Measurements from ENCODE around the gene C9.
"Not testable (repeated sequence)": the region's sequence is repeated elsewhere in the genome, so short reads cannot be mapped to it uniquely, and the experiment has no call there.

Gene C9

GRCh38 chr5:39273314-39273954 lies 90.9 kb downstream of the C9 start:
- peak; percentile 48 for DNase-seq (ENCODE audit: low read depth, low spot score)
- no peak overlapping the region for H3K4me3 ChIP-seq (ENCODE audit: low read length)

GRCh38 chr5:39272869-39273231 lies 91.4 kb downstream of the C9 start:
- not testable (repeated sequence) for H3K4me3 ChIP-seq (ENCODE audit: low read length); DNase-seq (ENCODE audit: low read depth, low spot score)

GRCh38 chr5:39270225-39270848 lies 94.0 kb downstream of the C9 start:
- no peak overlapping the region for H3K4me3 ChIP-seq (ENCODE audit: low read length)
- DNase-seq (ENCODE audit: low read depth, low spot score) = no peak

- no peak for DNase-seq (ENCODE audit: low read depth, low spot score)
- H3K4me3 ChIP-seq (ENCODE audit: low read length) = no peak overlapping the region
These were observed 97.1 kb downstream of the C9 start for GRCh38 chr5:39267186-39267585.

- DNase-seq (ENCODE audit: low read depth, low spot score) = no peak
- H3K4me3 ChIP-seq (ENCODE audit: low read length) = no peak overlapping the region
These were observed 97.9 kb downstream of the C9 start for GRCh38 chr5:39266442-39266841.

- DNase-seq (ENCODE audit: low read depth, low spot score) = no peak
- H3K4me3 ChIP-seq (ENCODE audit: low read length) = no peak overlapping the region
These were observed 99.8 kb downstream of the C9 start for GRCh38 chr5:39264528-39264927.

GRCh38 chr5:39262981-39263380 lies 101.3 kb downstream of the C9 start:
- DNase-seq (ENCODE audit: low read depth, low spot score) = no peak
- H3K4me3 ChIP-seq (ENCODE audit: low read length) = no peak overlapping the region

GRCh38 chr5:39260095-39260494 lies 104.2 kb downstream of the C9 start:
- H3K4me3 ChIP-seq (ENCODE audit: low read length) = no peak overlapping the region
- DNase-seq (ENCODE audit: low read depth, low spot score) = no peak

- no peak overlapping the region for H3K4me3 ChIP-seq (ENCODE audit: low read length)
- no peak for DNase-seq (ENCODE audit: low read depth, low spot score)
These were observed 106.7 kb downstream of the C9 start for GRCh38 chr5:39257554-39257953.

- no peak for DNase-seq (ENCODE audit: low read depth, low spot score)
- no peak overlapping the region for H3K4me3 ChIP-seq (ENCODE audit: low read length)
These were observed 107.6 kb downstream of the C9 start for GRCh38 chr5:39256477-39257235.

GRCh38 chr5:39255406-39255805 lies 108.9 kb downstream of the C9 start:
- no peak for DNase-seq (ENCODE audit: low read depth, low spot score)
- H3K4me3 ChIP-seq (ENCODE audit: low read length) = no peak overlapping the region

- no peak overlapping the region for H3K4me3 ChIP-seq (ENCODE audit: low read length)
- no peak for DNase-seq (ENCODE audit: low read depth, low spot score)
These were observed 109.6 kb downstream of the C9 start for GRCh38 chr5:39254671-39255070.

GRCh38 chr5:39253196-39253595 lies 111.1 kb downstream of the C9 start:
- no peak for DNase-seq (ENCODE audit: low read depth, low spot score)

GRCh38 chr5:39249564-39250274 lies 114.6 kb downstream of the C9 start:
- no peak overlapping the region for H3K4me3 ChIP-seq (ENCODE audit: low read length)
- no peak for DNase-seq (ENCODE audit: low read depth, low spot score)

More at GRCh38 chr5:39253196-39253595, 111.1 kb downstream of the C9 start:
- no peak overlapping the region for H3K4me3 ChIP-seq (ENCODE audit: low read length)

- H3K4me3 ChIP-seq (ENCODE audit: low read length) = no peak overlapping the region
- no peak for DNase-seq (ENCODE audit: low read depth, low spot score)
These were observed 115.2 kb downstream of the C9 start for GRCh38 chr5:39249069-39249468.

GRCh38 chr5:39240750-39241149 lies 123.5 kb downstream of the C9 start:
- no peak overlapping the region for H3K4me3 ChIP-seq (ENCODE audit: low read length)
- no peak for DNase-seq (ENCODE audit: low read depth, low spot score)

- no peak for DNase-seq (ENCODE audit: low read depth, low spot score)
- no peak overlapping the region for H3K4me3 ChIP-seq (ENCODE audit: low read length)
These were observed 125.8 kb downstream of the C9 start for GRCh38 chr5:39238366-39239105.

GRCh38 chr5:39236718-39237117 lies 127.6 kb downstream of the C9 start:
- H3K4me3 ChIP-seq (ENCODE audit: low read length) = no peak overlapping the region
- no peak for DNase-seq (ENCODE audit: low read depth, low spot score)

- H3K4me3 ChIP-seq (ENCODE audit: low read length) = no peak overlapping the region
- DNase-seq (ENCODE audit: low read depth, low spot score) = no peak
These were observed 128.6 kb downstream of the C9 start for GRCh38 chr5:39235648-39236047.

Data from Jurkat, Clone E6-1 (cell line).